ENCODE results near the gene RCSD1. TPM values are rescaled to one million over a fixed set of nuclear protein-coding genes. Genes with fewer than 3 reads are reported as not detected.

RCSD1 gene
- total and polyA plus RNA-seq, 2 of the 4 experiments (the other 2 are of a cell fraction): 0.03 TPM; not detected in 1

- Histone ChIP-seq H3K18ac (ENCODE audit: low read depth, low read length) (no peak overlapping the region), H3K4me1 (ENCODE audit: control insufficient read depth, insufficient read depth, low read length) (no peaks in the 10 kb centered on the region), H3K27me3 (ENCODE audit: control insufficient read depth, insufficient read depth, low read length) (peaks cover 39% of the 10 kb centered on the region), H3K36me3 (ENCODE audit: control insufficient read depth, insufficient read depth, low read length) (no peaks in the 10 kb centered on the region), H4K20me1 (ENCODE audit: insufficient read depth, low read length) (no peaks in the 10 kb centered on the region), H3K9ac (ENCODE audit: low read depth, low read length) (no peak overlapping the region), H3K9me1 (ENCODE audit: insufficient read depth, low read length) (no peaks in the 10 kb centered on the region), H3K9me3 (ENCODE audit: control insufficient read depth, insufficient read depth, low read length) (no peaks in the 10 kb centered on the region), H3K4me3 (ENCODE audit: insufficient read depth, low read depth, low read length) (no peak overlapping the region), H4K5ac (ENCODE audit: low read depth, low read length) (no peak overlapping the region), H3K79me1 (ENCODE audit: low read depth in 1 of 2, low read length in 2 of 2) (no peaks in the 10 kb centered on the region), H3K14ac (replicated peaks; ENCODE audit: low read depth, low read length) (no peak overlapping the region), H3K23ac (ENCODE audit: low read depth, low read length) (no peak overlapping the region), H3K4ac (ENCODE audit: low read depth, low read length) (no peak overlapping the region), H3K56ac (ENCODE audit: extremely low read depth, insufficient read depth, low read length) (no peak overlapping the region), H2BK15ac (ENCODE audit: low read depth, low read length) (no peak overlapping the region), H4K91ac (ENCODE audit: insufficient read depth, low read depth, low read length) (no peak overlapping the region), H2BK5ac (ENCODE audit: low read depth, low read length, poor library complexity, severe bottlenecking) (no peak overlapping the region), H2AK5ac (ENCODE audit: low read depth, low read length) (no peak overlapping the region), H2BK120ac (ENCODE audit: low read depth, low read length) (no peak overlapping the region), H3K27ac (ENCODE audit: insufficient read depth, low read length) (no peak overlapping the region), H2AFZ (replicated peaks; ENCODE audit: low read length, poor library complexity) (no peak overlapping the region), H2AK9ac (replicated peaks; ENCODE audit: low read depth, low read length, poor library complexity) (no peak overlapping the region), H3K4me2 (ENCODE audit: low read depth, low read length) (no peak overlapping the region), H2BK20ac (ENCODE audit: low read depth, low read length) (no peak overlapping the region), H4K8ac (ENCODE audit: low read depth in 2 of 2, low read length in 2 of 2) (no peak overlapping the region)
- BruUV-seq (replicated peaks): no TSS peak
- TF ChIP-seq POLR2A (IDR thresholded peaks at IDR 0.05; ENCODE audit: low read depth, low read length) (no peak), RCOR1 (IDR thresholded peaks at IDR 0.05; ENCODE audit: insufficient replicate concordance, low read length) (no peak), FOS (IDR thresholded peaks at IDR 0.05; ENCODE audit: low read depth, low read length) (no peak), BHLHE40 (IDR thresholded peaks at IDR 0.05; ENCODE audit: low read depth, low read length) (no peak), MAZ (IDR thresholded peaks at IDR 0.05; ENCODE audit: borderline replicate concordance, low read depth, low read length) (no peak), RAD21 (IDR thresholded peaks at IDR 0.05; ENCODE audit: low read length) (no peak), CEBPB (IDR thresholded peaks at IDR 0.05; ENCODE audit: low read depth, low read length) (no peak), NFE2L2 (IDR thresholded peaks at IDR 0.05; ENCODE audit: low read depth, low read length) (no peak), CTCF (conservative IDR thresholded peaks at IDR 0.05; ENCODE audit: low read depth, low read length) (no peak), USF2 (IDR thresholded peaks at IDR 0.05; ENCODE audit: low read depth, low read length) (no peak), MAFK (IDR thresholded peaks at IDR 0.05; ENCODE audit: low read depth, low read length) (no peak), CHD1 (IDR thresholded peaks at IDR 0.05; ENCODE audit: low read depth, low read length) (no peak), MXI1 (IDR thresholded peaks at IDR 0.05; ENCODE audit: borderline replicate concordance, low read depth, low read length) (no peak)
- ATAC-seq (ENCODE audit: low read depth) (no peak), DNase-seq (no peak)
- dilution Hi-C loops (cut with HindIII; ENCODE audit: low sequenced_read_pairs, unreplicated experiment) (no loop called here), in situ Hi-C loops (cut with MboI; ENCODE audit: low sequenced_read_pairs) (no loop called here), intact Hi-C loops (cut with micrococcal nuclease) (no loop called here)
- no CpG with 5 or more reads among the region's 3 CpGs for WGBS, 2 experiments (ENCODE audit: extremely low coverage in 2 of 2, insufficient read length in 1 of 2)
- POLR2A ChIA-PET (ENCODE audit: unreplicated experiment): no interaction called here
- CTCF ChIA-PET: no interaction called here
Measured at GRCh38 chr1:167627615-167627864, 2.5 kb upstream of the RCSD1 start.

Data from IMR-90 (cell line).